B cell (primary cell): ENCODE results near the gene DENND6A. TPM values are rescaled to one million over a fixed set of nuclear protein-coding genes. Genes with fewer than 3 reads are reported as not detected.

Source experiments
- ATAC-seq: fragments of 200-7000 bp; cut with Tn5 transposase; one replicate; pipeline ENCODE4 v1.10.0; 2021; ENCODE audit warnings: low read depth, mild to moderate bottlenecking, moderate number of reproducible peaks, moderate library complexity
- CTCF ChIA-PET: fragments of 350-600 bp; sonication (Branson Sonifier 250); formaldehyde crosslinking; loops from one replicate; lab custom pipeline; 2021; ENCODE audit warnings: antibody characterized with exemption, inconsistent platforms; lab: Charles Lee
- POLR2A ChIA-PET: fragments of 350-600 bp; sonication (Branson Sonifier 250); formaldehyde crosslinking; loops from one replicate; lab custom pipeline; 2021; ENCODE audit warnings: antibody characterized with exemption; lab: Charles Lee
- DNase-seq: peaks from one replicate; pipeline ENCODE4 v3.0.0; 2013
- H2AFZ ChIP-seq: 2 replicates; pipeline ENCODE4 v1.6.1; 2012; ENCODE audit warnings: mild to moderate bottlenecking, low read depth, low read length; ENCODE audit not compliant: insufficient read depth, poor library complexity, severe bottlenecking
- H3K27ac ChIP-seq, 2 donors: 1 replicate in 1 of 2; 2 replicates in 1 of 2; pipeline ENCODE4 v1.5.1; 2012 to 2013; ENCODE audit warnings: low read length in 2 of 2, mild to moderate bottlenecking in 2 of 2, moderate library complexity in 1 of 2
- H3K27me3 ChIP-seq, 4 experiments: fragments of 200-600 bp in 1 of 4; sonication (generic) in 1 of 4; replicated peaks in 1 of 4; 1 replicate in 2 of 4; 2 replicates in 2 of 4; pipeline versions ENCODE4 v1.6.1 to v1.7.0; 2013 to 2016; ENCODE audit warnings: low read length in 3 of 4, mild to moderate bottlenecking in 2 of 4, mixed read lengths in 1 of 4, moderate library complexity in 1 of 4; ENCODE audit not compliant: insufficient read depth in 4 of 4, control insufficient read depth in 3 of 4; ENCODE audit errors: control extremely low read depth in 1 of 4
- H3K36me3 ChIP-seq, 2 experiments: replicated peaks in 1 of 2; 1 replicate in 1 of 2; 2 replicates in 1 of 2; pipeline versions ENCODE4 v1.6.1 to v1.7.1; 2013; ENCODE audit warnings: low read length in 1 of 2; ENCODE audit not compliant: insufficient read depth in 2 of 2, control insufficient read depth in 1 of 2; ENCODE audit errors: control extremely low read depth in 1 of 2, extremely low read depth in 1 of 2
- H3K4me1 ChIP-seq, 2 donors: fragments of 200-600 bp in 1 of 2; sonication (generic) in 1 of 2; 1 replicate in 1 of 2; 2 replicates in 1 of 2; pipeline versions ENCODE4 v1.5.1 to v1.6.1; 2013 to 2017; ENCODE audit warnings: low read length in 2 of 2; ENCODE audit not compliant: control insufficient read depth in 2 of 2, insufficient read depth in 2 of 2
- H3K4me2 ChIP-seq: replicated peaks from 2 replicates; pipeline ENCODE3; 2012; ENCODE audit warnings: mild to moderate bottlenecking, low read depth, low read length; ENCODE audit not compliant: poor library complexity, severe bottlenecking
- H3K4me3 ChIP-seq, 5 experiments: fragments of 200-600 bp in 1 of 5; sonication (generic) in 1 of 5; 1 replicate in 3 of 5; 2 replicates in 2 of 5; pipeline versions ENCODE4 v1.5.1 to v1.7.0; 2011 to 2016; ENCODE audit warnings: low read length in 4 of 5, mild to moderate bottlenecking in 4 of 5, low read depth in 2 of 5, control low read depth in 1 of 5, moderate library complexity in 1 of 5; ENCODE audit not compliant: insufficient read depth in 1 of 5; ENCODE audit errors: control extremely low read depth in 1 of 5, extremely low read depth in 1 of 5
- H3K79me2 ChIP-seq: fragments of 200-600 bp; sonication (generic); one replicate; pipeline ENCODE4 v1.6.0; 2016; ENCODE audit warnings: low read length; ENCODE audit not compliant: control insufficient read depth, insufficient read depth
- H3K9ac ChIP-seq: fragments of 200-600 bp; sonication (generic); 2 replicates; pipeline ENCODE4 v1.6.1; 2017; ENCODE audit warnings: mild to moderate bottlenecking, low read length, moderate library complexity
- H3K9me3 ChIP-seq, 3 donors: one replicate each; pipeline versions ENCODE4 v1.6.1 to v1.7.1; 2013; ENCODE audit warnings: low read length in 2 of 3; ENCODE audit not compliant: control insufficient read depth in 2 of 3, insufficient read depth in 1 of 3; ENCODE audit errors: control extremely low read depth in 1 of 3
- H4K20me1 ChIP-seq: 2 replicates; pipeline ENCODE4 v1.6.0; 2012; ENCODE audit warnings: mild to moderate bottlenecking, low read length; ENCODE audit not compliant: insufficient read depth, control insufficient read depth, poor library complexity, severe bottlenecking
- H3K27ac Mint-ChIP-seq: one replicate; pipeline ENCODE4 v1.8.0; 2021; ENCODE audit warnings: mixed read lengths
- H3K27me3 Mint-ChIP-seq: one replicate; pipeline ENCODE4 v1.8.0; 2021; ENCODE audit warnings: mixed read lengths
- H3K4me1 Mint-ChIP-seq: one replicate; pipeline ENCODE4 v1.8.0; 2021; ENCODE audit warnings: mixed read lengths
- H3K4me3 Mint-ChIP-seq: one replicate; pipeline ENCODE4 v1.8.0; 2021; ENCODE audit warnings: mixed read lengths
- H3K9me3 Mint-ChIP-seq: one replicate; pipeline ENCODE4 v1.8.0; 2022; ENCODE audit warnings: mixed read lengths; ENCODE audit not compliant: insufficient read depth
- CTCF ChIP-seq: fragments of 200-600 bp; IDR thresholded peaks from one replicate; pipeline ENCODE4 v1.8.0; 2022; ENCODE audit warnings: antibody characterized with exemption, mild to moderate bottlenecking
- EZH2 ChIP-seq: IDR thresholded peaks from 2 replicates; pipeline ENCODE4 v1.6.1; 2012; ENCODE audit warnings: borderline replicate concordance, low read depth, mild to moderate bottlenecking, moderate library complexity, low read length; ENCODE audit not compliant: insufficient read depth, poor library complexity, severe bottlenecking
- WGBS: methylation state at CpG from one replicate; pipeline ENCODE4 v1.1.5; 2013; ENCODE audit warnings: missing lambda C conversion rate; ENCODE audit not compliant: insufficient coverage; 5-methylcytosine and 5-hydroxymethylcytosine counted together
- intact Hi-C: fragments of 100-400 bp; cut with micrococcal nuclease; formaldehyde crosslinking; loops from one replicate; pipeline ENCODE4 v1.10.0; 2022
- polyA plus RNA-seq: library from polyadenylated mRNA; depleted of rRNA; stranded (reverse); fragments of >200 nt; gene quantifications from 2 replicates; pipeline ENCODE4 v1.2.3, GENCODE V29; 2012
- total RNA-seq, 2 donors: library from RNA; stranded (reverse); fragments of 120-200 nt in 1 of 2; gene quantifications; 1 replicate in 1 of 2; 2 replicates in 1 of 2; pipeline versions ENCODE4 v1.2.3 to v1.2.4, GENCODE V29; 2013 to 2022

DENND6A gene
- total and polyA plus RNA-seq, 2 donors (not counting 1 experiment from before 2014, with no cell fraction given), result 10.0 to 31.5 TPM

DNA sequence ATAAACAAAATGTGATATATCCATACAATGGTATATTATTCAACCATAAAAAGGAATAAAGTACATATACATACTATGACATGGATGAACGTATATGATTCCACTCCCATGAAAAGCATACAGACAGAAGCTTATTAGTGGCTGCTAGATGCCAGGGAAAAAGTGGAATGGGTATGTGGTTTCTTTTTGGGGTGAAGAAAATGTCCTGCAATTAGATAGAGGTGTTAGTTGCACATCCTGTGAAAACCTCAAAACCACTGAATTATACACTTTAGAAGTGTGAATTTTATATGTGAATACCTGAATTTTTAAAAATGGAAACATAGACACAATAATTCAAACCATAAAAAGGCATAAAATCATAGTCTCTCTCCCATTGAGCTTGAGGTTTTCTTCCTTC is 11.2 kb downstream of the DENND6A start:
- no peak overlapping the region for H3K4me3 ChIP-seq
- no peaks in the 10 kb centered on the region for H3K4me1 ChIP-seq
- peaks cover 32% of the 10 kb centered on the region for H3K4me1 Mint-ChIP-seq
- H3K9me3 Mint-ChIP-seq, result no peaks in the 10 kb centered on the region
- no peaks in the 10 kb centered on the region for H3K27me3 Mint-ChIP-seq
- peaks cover 15 to 16% of the 10 kb centered on the region in 2 experiments for H3K36me3 ChIP-seq
- no peaks in the 10 kb centered on the region for H3K27me3 ChIP-seq
- intact Hi-C loops, result no loop called here
- ATAC-seq (no peak), DNase-seq (no peak)
- ChIA-PET POLR2A (no interaction called here), CTCF (no interaction called here)
- H4K20me1 ChIP-seq, result peaks cover 54% of the 10 kb centered on the region
- H3K27ac Mint-ChIP-seq, result no peak overlapping the region
- no peak overlapping the region for H3K9ac ChIP-seq
- H3K9me3 ChIP-seq, result no peaks in the 10 kb centered on the region
- H3K4me2 ChIP-seq, result no peak overlapping the region
- TF ChIP-seq EZH2, result no peak
- TF ChIP-seq CTCF, result no peak
- H3K27ac ChIP-seq, result no peak overlapping the region
- no peak overlapping the region for H2AFZ ChIP-seq
- no peak overlapping the region for H3K4me3 Mint-ChIP-seq
- no CpG with 5 or more reads among the region's 1 CpG for WGBS
- peaks cover 96% of the 10 kb centered on the region for H3K79me2 ChIP-seq

GRCh38 chr3:57680046-57680445 is 12.8 kb downstream of the DENND6A start:
- peaks cover 5 to 7% of the 10 kb centered on the region in 2 donors for H3K4me1 ChIP-seq
- CTCF ChIA-PET, result interaction anchor here (0.8 kb wide), 1 partner anchor 9 kb away, joined by 4 read pairs; no protein-coding TSS in a partner anchor
- no peak overlapping the region for H3K27ac Mint-ChIP-seq

More at GRCh38 chr3:57680046-57680445, 12.8 kb downstream of the DENND6A start:
- DNase-seq (no peak), ATAC-seq (no peak)
- Histone ChIP-seq H3K4me3 (no peak overlapping the region), H3K36me3 (peaks cover 12 to 16% of the 10 kb centered on the region in 2 experiments), H3K4me2 (no peak overlapping the region), H3K27me3 (no peaks in the 10 kb centered on the region), H2AFZ (no peak overlapping the region), H3K9me3 (no peaks in the 10 kb centered on the region), H4K20me1 (peaks cover 48% of the 10 kb centered on the region), H3K27ac (no peak overlapping the region), H3K79me2 (peaks cover 92% of the 10 kb centered on the region), H3K9ac (no peak overlapping the region)
- no peak for TF ChIP-seq CTCF
- TF ChIP-seq EZH2, result no peak
- peaks cover 29% of the 10 kb centered on the region for H3K4me1 Mint-ChIP-seq
- intact Hi-C loops, result no loop called here
- no peak overlapping the region for H3K4me3 Mint-ChIP-seq
- 93% methylated on average over 3 of the region's 4 CpGs for WGBS
- no peaks in the 10 kb centered on the region for H3K27me3 Mint-ChIP-seq
- POLR2A ChIA-PET, result interaction anchor here (0.7 kb wide), 1 partner anchor 74 kb away, joined by 3 read pairs; no protein-coding TSS in a partner anchor
- H3K9me3 Mint-ChIP-seq, result no peaks in the 10 kb centered on the region
